HFFc6 (cell line): ENCODE results near the gene FAF2. TPM values are rescaled to one million over a fixed set of nuclear protein-coding genes. Genes with fewer than 3 reads are reported as not detected.

Experiments used
- DNase-seq: peaks from one replicate; pipeline ENCODE4 v3.0.0-alpha.2; 2018
- H3K27ac Mint-ChIP-seq: 2 replicates; pipeline ENCODE4 v1.8.0; 2020; ENCODE audit warnings: mild to moderate bottlenecking, mixed read lengths
- H3K27me3 Mint-ChIP-seq: 2 replicates; pipeline ENCODE4 v1.8.0; 2021; ENCODE audit warnings: mild to moderate bottlenecking, moderate library complexity, mixed read lengths; ENCODE audit not compliant: insufficient read depth
- H3K36me3 Mint-ChIP-seq: 2 replicates; pipeline ENCODE4 v1.8.0; 2021; ENCODE audit warnings: low read depth, mixed read lengths
- H3K4me1 Mint-ChIP-seq: 2 replicates; pipeline ENCODE4 v1.8.0; 2020; ENCODE audit warnings: low read depth, mixed read lengths
- H3K4me3 Mint-ChIP-seq: 2 replicates; pipeline ENCODE4 v1.8.0; 2020; ENCODE audit warnings: mild to moderate bottlenecking, moderate library complexity, mixed read lengths
- H3K9me3 Mint-ChIP-seq: 2 replicates; pipeline ENCODE4 v1.8.0; 2020; ENCODE audit warnings: mild to moderate bottlenecking, mixed read lengths
- total RNA-seq, 6 experiments: library from RNA; stranded (reverse); fragmentation: NEBNext Ultra II Directional; extraction: Animal tissue kit (Norgen Biotek cat#: 25700); gene quantifications; 2 replicates in 1 of 6; 3 replicates in 5 of 6; pipeline ENCODE4 v1.2.3, GENCODE V29; 2021
- TF ChIP-seq, protein P1 (sequence below): fragments of 200-600 bp; sonication (generic); IDR thresholded peaks from 2 replicates; pipeline ENCODE4 v1.5.0; 2021; ENCODE audit warnings: antibody characterized with exemption, mild to moderate bottlenecking

FAF2 gene
- total RNA-seq, 6 experiments from 2014 or later: 43.4 to 53.1 (median 49.3) TPM

DNA sequence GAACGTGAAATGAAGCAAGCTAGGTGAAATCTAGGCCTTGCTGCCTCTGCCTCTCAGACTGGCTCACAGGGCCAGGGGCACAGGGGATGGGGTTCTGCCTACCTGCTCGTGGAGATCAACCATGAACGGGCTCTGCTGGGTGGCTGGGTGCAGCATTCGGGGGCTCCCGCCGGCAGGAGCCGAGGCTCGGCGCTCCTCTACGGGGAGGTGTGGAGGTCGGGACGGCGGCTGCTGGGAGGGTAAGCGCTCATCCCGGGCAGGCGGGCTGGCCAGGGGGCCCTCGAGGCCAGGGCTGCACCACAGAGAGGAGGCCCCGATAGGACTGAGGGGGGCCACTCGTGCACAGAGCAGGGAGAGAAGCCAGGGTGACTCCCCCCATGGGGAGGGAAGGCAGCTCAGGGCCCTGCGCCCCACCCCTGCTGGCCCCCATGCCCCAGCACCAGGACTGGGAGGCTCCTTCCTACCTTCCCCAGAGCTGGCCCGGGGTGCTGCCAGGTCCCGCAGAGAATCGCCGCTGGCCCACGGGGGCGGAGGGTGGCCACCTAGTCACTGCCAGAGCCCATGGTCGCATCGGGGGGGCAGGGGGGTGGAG lies 83.8 kb downstream of the FAF2 start:
- Mint-ChIP-seq H3K36me3 (no peaks in the 10 kb centered on the region), H3K9me3 (no peaks in the 10 kb centered on the region), H3K4me3 (no peak overlapping the region), H3K4me1 (peaks cover 30% of the 10 kb centered on the region), H3K27ac (no peak overlapping the region), H3K27me3 (no peaks in the 10 kb centered on the region; the same call in 1 of the 2 replicates)
- no peak for DNase-seq
- TF ChIP-seq, protein P1, sequence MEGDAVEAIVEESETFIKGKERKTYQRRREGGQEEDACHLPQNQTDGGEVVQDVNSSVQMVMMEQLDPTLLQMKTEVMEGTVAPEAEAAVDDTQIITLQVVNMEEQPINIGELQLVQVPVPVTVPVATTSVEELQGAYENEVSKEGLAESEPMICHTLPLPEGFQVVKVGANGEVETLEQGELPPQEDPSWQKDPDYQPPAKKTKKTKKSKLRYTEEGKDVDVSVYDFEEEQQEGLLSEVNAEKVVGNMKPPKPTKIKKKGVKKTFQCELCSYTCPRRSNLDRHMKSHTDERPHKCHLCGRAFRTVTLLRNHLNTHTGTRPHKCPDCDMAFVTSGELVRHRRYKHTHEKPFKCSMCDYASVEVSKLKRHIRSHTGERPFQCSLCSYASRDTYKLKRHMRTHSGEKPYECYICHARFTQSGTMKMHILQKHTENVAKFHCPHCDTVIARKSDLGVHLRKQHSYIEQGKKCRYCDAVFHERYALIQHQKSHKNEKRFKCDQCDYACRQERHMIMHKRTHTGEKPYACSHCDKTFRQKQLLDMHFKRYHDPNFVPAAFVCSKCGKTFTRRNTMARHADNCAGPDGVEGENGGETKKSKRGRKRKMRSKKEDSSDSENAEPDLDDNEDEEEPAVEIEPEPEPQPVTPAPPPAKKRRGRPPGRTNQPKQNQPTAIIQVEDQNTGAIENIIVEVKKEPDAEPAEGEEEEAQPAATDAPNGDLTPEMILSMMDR: no peak

DNA sequence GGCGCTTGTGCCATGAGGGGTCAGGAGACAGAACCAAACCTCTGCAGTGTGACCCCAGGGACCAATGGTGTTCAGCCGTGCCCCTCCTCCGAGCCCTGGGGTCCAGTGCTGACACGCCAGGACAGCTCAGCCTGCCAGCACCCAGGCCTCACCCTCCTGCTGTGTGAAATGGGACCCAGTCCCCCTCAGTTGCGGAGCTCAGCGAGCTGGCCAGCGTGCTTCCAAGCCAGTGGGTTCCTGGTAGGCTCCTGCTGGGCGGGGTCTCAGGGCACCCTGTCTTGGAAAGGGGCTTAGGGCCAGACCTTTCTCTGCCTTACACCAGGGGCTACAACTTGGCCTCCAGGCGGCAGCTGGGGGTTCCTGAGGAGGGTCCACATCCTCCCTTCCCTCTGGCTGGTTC lies 84.6 kb downstream of the FAF2 start:
- Mint-ChIP-seq H3K36me3 (no peaks in the 10 kb centered on the region), H3K9me3 (no peaks in the 10 kb centered on the region), H3K4me3 (no peak overlapping the region), H3K27me3 (no peaks in the 10 kb centered on the region; the same call in 1 of the 2 replicates), H3K27ac (no peak overlapping the region), H3K4me1 (peaks cover 30% of the 10 kb centered on the region)
- TF ChIP-seq, protein P1: no peak
- DNase-seq: no peak

DNA sequence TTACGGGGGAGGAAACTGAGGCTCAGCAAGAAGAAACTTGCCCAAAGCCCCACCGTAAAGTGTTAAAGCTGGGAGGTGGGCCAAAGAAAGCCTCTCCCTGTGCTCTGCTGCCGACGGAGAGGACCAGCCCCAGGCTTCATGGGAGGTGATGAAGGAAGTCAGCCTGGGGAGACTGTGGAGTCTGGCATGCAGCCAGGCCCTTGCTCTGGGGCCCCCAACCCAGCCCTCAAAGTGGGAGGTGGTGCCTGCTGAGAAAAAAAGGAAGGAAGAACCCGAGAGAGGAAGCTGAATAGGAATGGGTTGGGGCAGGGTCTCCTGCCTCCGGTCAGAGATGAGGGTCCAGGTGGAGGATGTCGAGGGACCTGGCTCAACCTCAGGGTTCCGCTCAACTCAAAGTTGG lies 85.2 kb downstream of the FAF2 start:
- DNase-seq: no peak
- Mint-ChIP-seq H3K4me3 (no peak overlapping the region), H3K9me3 (no peaks in the 10 kb centered on the region), H3K27me3 (no peaks in the 10 kb centered on the region; the same call in 1 of the 2 replicates), H3K4me1 (peaks cover 35% of the 10 kb centered on the region), H3K27ac (no peak overlapping the region), H3K36me3 (no peaks in the 10 kb centered on the region)
- TF ChIP-seq, protein P1: no peak

DNA sequence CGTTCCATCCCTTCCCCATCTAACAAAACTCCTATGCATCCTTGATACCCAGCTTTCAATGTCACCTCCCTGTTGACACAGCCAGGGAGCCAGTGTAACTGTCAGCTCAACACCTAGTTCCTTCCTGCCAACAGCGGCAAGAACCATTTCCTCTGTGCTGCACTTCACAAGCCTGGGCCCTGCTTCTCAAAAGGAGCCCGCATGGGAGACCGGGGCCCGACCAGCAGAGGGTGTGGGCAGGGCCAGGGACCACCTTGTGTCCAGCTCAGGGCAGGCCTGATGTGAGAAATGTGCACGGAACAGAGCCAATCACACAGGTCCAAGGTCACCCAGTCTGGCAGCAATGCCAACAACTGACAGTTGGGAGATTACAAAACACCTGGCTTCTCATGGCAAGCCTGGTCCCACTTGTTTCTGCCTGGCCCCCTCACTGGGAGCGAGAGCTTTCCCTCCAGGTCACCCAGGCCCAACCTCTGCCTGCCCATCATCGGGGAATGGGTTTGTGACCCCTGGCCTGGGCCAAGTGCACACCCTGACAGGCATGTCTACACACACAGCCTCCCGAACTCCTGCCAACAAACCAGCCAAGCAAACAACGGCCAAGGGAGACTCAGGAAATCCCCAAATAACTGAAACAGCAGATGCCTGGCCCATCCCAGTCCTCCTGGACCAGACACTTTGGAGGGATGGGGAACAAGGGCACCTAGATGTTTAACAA lies 85.9 kb downstream of the FAF2 start:
- no peak for DNase-seq
- Mint-ChIP-seq H3K9me3 (no peaks in the 10 kb centered on the region), H3K27ac (peak overlapping the region; percentile 27), H3K4me1 (peaks cover 42% of the 10 kb centered on the region), H3K27me3 (no peaks in the 10 kb centered on the region; the same call in 1 of the 2 replicates), H3K36me3 (no peaks in the 10 kb centered on the region), H3K4me3 (no peak overlapping the region)
- TF ChIP-seq, protein P1: no peak; the same call in 1 of the 2 replicates

DNA sequence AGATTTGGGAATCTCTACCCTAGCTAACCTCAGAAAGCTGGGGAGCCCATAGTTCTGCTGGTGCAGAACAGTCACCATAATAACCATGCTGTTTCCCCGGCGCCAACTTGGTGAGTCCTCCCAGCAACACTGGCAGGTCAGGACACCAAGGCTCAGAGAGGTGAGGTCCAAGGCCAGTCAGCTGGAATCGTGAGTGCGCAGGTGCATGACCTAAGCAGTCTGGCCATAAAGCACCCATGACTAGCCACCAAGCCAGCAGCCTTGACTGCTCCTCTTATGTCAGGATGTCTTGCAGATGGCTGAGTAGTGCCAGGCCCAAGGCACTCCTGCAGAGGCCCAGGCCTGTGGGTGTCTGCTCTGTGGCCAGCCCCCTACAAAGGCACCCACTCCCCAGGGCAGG lies 86.5 kb downstream of the FAF2 start:
- Mint-ChIP-seq H3K4me1 (peaks cover 43% of the 10 kb centered on the region), H3K27ac (peak overlapping the region; percentile 27; the same call in 1 of the 2 replicates), H3K4me3 (no peak overlapping the region), H3K36me3 (no peaks in the 10 kb centered on the region), H3K9me3 (no peaks in the 10 kb centered on the region), H3K27me3 (no peaks in the 10 kb centered on the region; the same call in 1 of the 2 replicates)
- TF ChIP-seq, protein P1: no peak
- DNase-seq: no peak
